ENCODE data around the gene JOSD2. TPM values are rescaled to one million over a fixed set of nuclear protein-coding genes. Genes with fewer than 3 reads are reported as not detected.

The JOSD2 gene
- total RNA-seq, 2 experiments from 2014 or later = 21.6 to 22.6 TPM

GRCh38 chr19:50537306-50537685 lies 26.3 kb upstream of the JOSD2 start:
- POLR2A ChIA-PET = no interaction called here
- intact Hi-C loops (cut with micrococcal nuclease) = loop anchor here (10.0 kb wide), 2 partner anchors 68 to 248 kb away; no protein-coding TSS in a partner anchor
- H3K27ac Mint-ChIP-seq = no peak overlapping the region
- H3K4me3 Mint-ChIP-seq = no peak overlapping the region
- DNase-seq = no peak
- no peaks in the 10 kb centered on the region for H3K4me1 Mint-ChIP-seq (ENCODE audit: low read depth)
- H3K27me3 Mint-ChIP-seq = peaks cover 17% of the 10 kb centered on the region
- TF ChIP-seq CTCF (IDR thresholded peaks at IDR 0.05) = no peak
- ATAC-seq = no peak
- peaks cover 9% of the 10 kb centered on the region for H3K36me3 Mint-ChIP-seq (ENCODE audit: low read depth)
- peaks cover 12% of the 10 kb centered on the region for H3K9me3 Mint-ChIP-seq
- CTCF ChIA-PET = interaction anchor here (0.7 to 5.7 kb wide), 25 partner anchors 8 to 385 kb away, joined by 3 to 60 read pairs (median 5); partner anchors contain the start of gene JOSD2

GRCh38 chr19:50536662-50537305 lies 25.8 kb upstream of the JOSD2 start:
- CTCF ChIA-PET = interaction anchor here (0.9 to 5.7 kb wide), 13 partner anchors 15 to 385 kb away, joined by 3 to 60 read pairs (median 5); partner anchors contain the start of gene JOSD2
- no peak for ATAC-seq
- Mint-ChIP-seq H3K4me1 (ENCODE audit: low read depth) (no peaks in the 10 kb centered on the region), H3K27ac (no peak overlapping the region), H3K36me3 (ENCODE audit: low read depth) (peaks cover 9% of the 10 kb centered on the region), H3K27me3 (peaks cover 19% of the 10 kb centered on the region), H3K4me3 (no peak overlapping the region), H3K9me3 (peaks cover 14% of the 10 kb centered on the region)
- intact Hi-C loops (cut with micrococcal nuclease) = loop anchor here (10.0 kb wide), 2 partner anchors 68 to 248 kb away; no protein-coding TSS in a partner anchor
- TF ChIP-seq CTCF (IDR thresholded peaks at IDR 0.05) = no peak
- POLR2A ChIA-PET = no interaction called here
- no peak for DNase-seq

GRCh38 chr19:50535672-50536187 lies 24.7 kb upstream of the JOSD2 start:
- intact Hi-C loops (cut with micrococcal nuclease) = loop anchor here (10.0 kb wide), 2 partner anchors 69 to 249 kb away; no protein-coding TSS in a partner anchor
- POLR2A ChIA-PET = no interaction called here
- Mint-ChIP-seq H3K27ac (no peak overlapping the region), H3K4me3 (no peak overlapping the region), H3K4me1 (ENCODE audit: low read depth) (no peaks in the 10 kb centered on the region), H3K36me3 (ENCODE audit: low read depth) (peaks cover 9% of the 10 kb centered on the region), H3K27me3 (peaks cover 21% of the 10 kb centered on the region), H3K9me3 (peaks cover 14% of the 10 kb centered on the region)
- CTCF ChIA-PET = interaction anchor here (1.1 to 5.7 kb wide), 7 partner anchors 14 to 248 kb away, joined by 3 to 60 read pairs (median 6); no protein-coding TSS in a partner anchor
- DNase-seq = no peak
- ATAC-seq = no peak
- no peak for TF ChIP-seq CTCF (IDR thresholded peaks at IDR 0.05)

GRCh38 chr19:50534478-50534877 lies 23.5 kb upstream of the JOSD2 start:
- peaks cover 14% of the 10 kb centered on the region for H3K9me3 Mint-ChIP-seq
- no peak for TF ChIP-seq CTCF (IDR thresholded peaks at IDR 0.05)
- no peak overlapping the region for H3K27ac Mint-ChIP-seq
- ATAC-seq = no peak
- ChIA-PET CTCF (interaction anchor here (1.1 to 1.9 kb wide), 4 partner anchors 16 to 177 kb away, joined by 3 to 12 read pairs (median 6); no protein-coding TSS in a partner anchor), POLR2A (no interaction called here)
- intact Hi-C loops (cut with micrococcal nuclease) = loop anchor here (10.0 kb wide), 2 partner anchors 70 to 250 kb away; no protein-coding TSS in a partner anchor
- no peaks in the 10 kb centered on the region for H3K4me1 Mint-ChIP-seq (ENCODE audit: low read depth)
- no peak for DNase-seq
- peaks cover 9% of the 10 kb centered on the region for H3K36me3 Mint-ChIP-seq (ENCODE audit: low read depth)
- no peak overlapping the region for H3K4me3 Mint-ChIP-seq
- H3K27me3 Mint-ChIP-seq = peaks cover 21% of the 10 kb centered on the region

GRCh38 chr19:50532952-50533351 lies 22.0 kb upstream of the JOSD2 start:
- H3K27me3 Mint-ChIP-seq = peaks cover 21% of the 10 kb centered on the region
- CTCF ChIA-PET = interaction anchor here (1.3 to 1.9 kb wide), 3 partner anchors 14 to 389 kb away, joined by 4 to 12 read pairs (median 6); no protein-coding TSS in a partner anchor
- H3K9me3 Mint-ChIP-seq = peaks cover 14% of the 10 kb centered on the region
- no peak overlapping the region for H3K27ac Mint-ChIP-seq
- intact Hi-C loops (cut with micrococcal nuclease) = loop anchor here (10.0 kb wide), 2 partner anchors 72 to 252 kb away; no protein-coding TSS in a partner anchor
- DNase-seq = no peak
- no peak for ATAC-seq
- POLR2A ChIA-PET = no interaction called here
- peaks cover 9% of the 10 kb centered on the region for H3K36me3 Mint-ChIP-seq (ENCODE audit: low read depth)
- no peaks in the 10 kb centered on the region for H3K4me1 Mint-ChIP-seq (ENCODE audit: low read depth)
- TF ChIP-seq CTCF (IDR thresholded peaks at IDR 0.05) = no peak
- H3K4me3 Mint-ChIP-seq = no peak overlapping the region

All from activated CD8-positive, alpha-beta T cell treated with anti-CD3 and anti-CD28 coated beads for 36 hours (primary cell).